Measurements from ENCODE around the gene TMEM187.

GRCh38 chrX:153944140-153944799 is 28.3 kb upstream of the TMEM187 start, which contains the start of gene RENBP:
- TF ChIP-seq CTCF (IDR thresholded peaks at IDR 0.05; ENCODE audit: poor library complexity) (no peak), EZH2phosphoT487 (IDR thresholded peaks at IDR 0.05; ENCODE audit: low read depth, severe bottlenecking, unreplicated experiment) (no peak), EZH2 (IDR thresholded peaks at IDR 0.05; ENCODE audit: borderline replicate concordance) (no peak)
